ENCODE results near the gene LUC7L2. TPM values are rescaled to one million over a fixed set of nuclear protein-coding genes. Genes with fewer than 3 reads are reported as not detected.

The LUC7L2 gene
- total and polyA plus RNA-seq, 11 donors: 29.4 to 55.4 (median 46.2) TPM

GRCh38 chr7:139452958-139453672 is 93.4 kb downstream of the LUC7L2 start:
- WGBS, 4 donors: 63 to 71% (median 66%) methylated on average over 11 to 12 of the region's 12 CpGs
- no peaks in the 10 kb centered on the region for H3K27me3 ChIP-seq
- no peaks in the 10 kb centered on the region for H3K36me3 ChIP-seq
- peaks cover 0 to 4% (median 0%) of the 10 kb centered on the region in 12 donors for H3K4me1 ChIP-seq
- intact Hi-C loops (cut with DNase I): no loop called here
- ATAC-seq (no peak), DNase-seq (no peak)
- no peak overlapping the region for H3K27ac ChIP-seq
- no peaks in the 10 kb centered on the region for H3K9me3 ChIP-seq
- no peak overlapping the region for H3K4me3 ChIP-seq
- TF ChIP-seq POLR2A (IDR thresholded peaks at IDR 0.05) (no peak), CTCF (IDR thresholded peaks at IDR 0.05) (no peak)

- Histone ChIP-seq H3K27me3 (no peaks in the 10 kb centered on the region), H3K27ac (no peak overlapping the region), H3K9me3 (no peaks in the 10 kb centered on the region), H3K36me3 (no peaks in the 10 kb centered on the region), H3K4me3 (no peak overlapping the region), H3K4me1 (peaks cover 0 to 4% (median 0%) of the 10 kb centered on the region in 12 donors)
- ATAC-seq: no peak
- TF ChIP-seq POLR2A (IDR thresholded peaks at IDR 0.05) (no peak), CTCF (IDR thresholded peaks at IDR 0.05) (no peak)
- WGBS, 4 donors: 45 to 56% (median 49%) methylated on average over 20 of the region's 20 CpGs
- intact Hi-C loops (cut with DNase I): no loop called here
- DNase-seq: no peak
Measured at GRCh38 chr7:139453673-139454321, 94.1 kb downstream of the LUC7L2 start.

GRCh38 chr7:139455789-139456188 is 96.1 kb downstream of the LUC7L2 start:
- H3K9me3 ChIP-seq: no peaks in the 10 kb centered on the region
- no peaks in the 10 kb centered on the region for H3K36me3 ChIP-seq
- no peaks in the 10 kb centered on the region for H3K27me3 ChIP-seq
- no peak for DNase-seq
- H3K4me3 ChIP-seq: no peak overlapping the region
- no peak for ATAC-seq
- H3K4me1 ChIP-seq: peaks cover 0 to 4% (median 0%) of the 10 kb centered on the region in 12 donors
- no peak for TF ChIP-seq POLR2A (IDR thresholded peaks at IDR 0.05)
- no peak for TF ChIP-seq CTCF (IDR thresholded peaks at IDR 0.05)
- WGBS, 4 donors: 80 to 87% (median 84%) methylated on average over 4 of the region's 4 CpGs
- H3K27ac ChIP-seq: no peak overlapping the region
- intact Hi-C loops (cut with DNase I): no loop called here

GRCh38 chr7:139456511-139456910 is 96.8 kb downstream of the LUC7L2 start:
- Histone ChIP-seq H3K27ac (no peak overlapping the region), H3K27me3 (no peaks in the 10 kb centered on the region), H3K4me1 (peaks cover 0 to 4% (median 0%) of the 10 kb centered on the region in 12 donors), H3K9me3 (no peaks in the 10 kb centered on the region), H3K36me3 (no peaks in the 10 kb centered on the region), H3K4me3 (no peak overlapping the region)
- intact Hi-C loops (cut with DNase I): no loop called here
- DNase-seq: no peak
- no peak for ATAC-seq
- WGBS, 4 donors: 92 to 95% (median 94%) methylated on average over 8 of the region's 8 CpGs
- TF ChIP-seq CTCF (IDR thresholded peaks at IDR 0.05): no peak
- TF ChIP-seq POLR2A (IDR thresholded peaks at IDR 0.05): no peak

Measured in heart left ventricle (tissue), 16 donors.